Measurements from ENCODE around the gene DLG1.
"Not testable (repeated sequence)": the region's sequence is repeated elsewhere in the genome, so short reads cannot be mapped to it uniquely, and the experiment has no call there.

The DLG1 gene

GRCh38 chr3:197211698-197212097, 86.7 kb downstream of the DLG1 start:
- not testable (repeated sequence) for DNase-seq (ENCODE audit: low read depth)

- DNase-seq (ENCODE audit: low read depth) = no peak
Measured at GRCh38 chr3:197209366-197210260, 88.8 kb downstream of the DLG1 start.

- DNase-seq (ENCODE audit: low read depth) = no peak
Measured at GRCh38 chr3:197206913-197207312, 91.5 kb downstream of the DLG1 start.

- DNase-seq (ENCODE audit: low read depth) = no peak
Measured at GRCh38 chr3:197205675-197206074, 92.7 kb downstream of the DLG1 start.

GRCh38 chr3:197205265-197205664, 93.1 kb downstream of the DLG1 start:
- no peak for DNase-seq (ENCODE audit: low read depth)

GRCh38 chr3:197204736-197205135, 93.7 kb downstream of the DLG1 start:
- no peak for DNase-seq (ENCODE audit: low read depth)

- no peak for DNase-seq (ENCODE audit: low read depth)
Measured at GRCh38 chr3:197203714-197204146, 94.7 kb downstream of the DLG1 start.

GRCh38 chr3:197202694-197203093, 95.7 kb downstream of the DLG1 start:
- no peak for DNase-seq (ENCODE audit: low read depth)

- no peak for DNase-seq (ENCODE audit: low read depth)
Measured at GRCh38 chr3:197201791-197202452, 96.5 kb downstream of the DLG1 start.

GRCh38 chr3:197200856-197201255, 97.6 kb downstream of the DLG1 start:
- DNase-seq (ENCODE audit: low read depth) = not testable (repeated sequence)

GRCh38 chr3:197197334-197197733, 101.1 kb downstream of the DLG1 start:
- no peak for DNase-seq (ENCODE audit: low read depth)

- no peak for DNase-seq (ENCODE audit: low read depth)
Measured at GRCh38 chr3:197196192-197196591, 102.2 kb downstream of the DLG1 start.

GRCh38 chr3:197195326-197195725, 103.1 kb downstream of the DLG1 start:
- DNase-seq (ENCODE audit: low read depth) = no peak

- not testable (repeated sequence) for DNase-seq (ENCODE audit: low read depth)
Measured at GRCh38 chr3:197193759-197194158, 104.7 kb downstream of the DLG1 start.

GRCh38 chr3:197191897-197192296, 106.5 kb downstream of the DLG1 start:
- DNase-seq (ENCODE audit: low read depth) = no peak

- DNase-seq (ENCODE audit: low read depth) = no peak
Measured at GRCh38 chr3:197189623-197190022, 108.8 kb downstream of the DLG1 start.

- no peak for DNase-seq (ENCODE audit: low read depth)
Measured at GRCh38 chr3:197188963-197189362, 109.4 kb downstream of the DLG1 start.

GRCh38 chr3:197186887-197187588, 111.4 kb downstream of the DLG1 start:
- DNase-seq (ENCODE audit: low read depth) = no peak

GRCh38 chr3:197183582-197183981, 114.8 kb downstream of the DLG1 start:
- no peak for DNase-seq (ENCODE audit: low read depth)

- no peak for DNase-seq (ENCODE audit: low read depth)
Measured at GRCh38 chr3:197181741-197182140, 116.7 kb downstream of the DLG1 start.

- no peak for DNase-seq (ENCODE audit: low read depth)
Measured at GRCh38 chr3:197178998-197179397, 119.4 kb downstream of the DLG1 start.

GRCh38 chr3:197175503-197175902, 122.9 kb downstream of the DLG1 start:
- no peak for DNase-seq (ENCODE audit: low read depth)

- DNase-seq (ENCODE audit: low read depth) = no peak
Measured at GRCh38 chr3:197174927-197175326, 123.5 kb downstream of the DLG1 start.
